HepG2 (cell line): ENCODE results near the gene PSMD2. TPM values are rescaled to one million over a fixed set of nuclear protein-coding genes. Genes with fewer than 3 reads are reported as not detected.

Experiments used
- ARNT2 ChIP-seq: sonication (generic); formaldehyde crosslinking; IDR thresholded peaks from 2 replicates; pipeline ENCODE4 v1.8.0; 2022; ENCODE audit warnings: mild to moderate bottlenecking, low read depth, missing genetic modification reagents, moderate library complexity
- ATF2 ChIP-seq: sonication (generic); formaldehyde crosslinking; IDR thresholded peaks from 2 replicates; pipeline ENCODE4 v1.4.0; 2020; ENCODE audit warnings: missing genetic modification reagents
- ATRX ChIP-seq: sonication (generic); formaldehyde crosslinking; IDR thresholded peaks from 2 replicates; pipeline ENCODE4 v1.4.0; 2020; ENCODE audit warnings: missing genetic modification reagents, borderline replicate concordance
- HES4 ChIP-seq: sonication (generic); formaldehyde crosslinking; IDR thresholded peaks from 2 replicates; pipeline ENCODE4 v1.9.0; 2021; ENCODE audit warnings: mild to moderate bottlenecking, missing genetic modification reagents, borderline replicate concordance
- KDM5A ChIP-seq: fragments of 200-600 bp; sonication (generic); IDR thresholded peaks from 2 replicates; pipeline ENCODE4 v1.7.0; 2018; ENCODE audit warnings: antibody characterized with exemption, mild to moderate bottlenecking, low read length, borderline replicate concordance
- PHF20 ChIP-seq: sonication (generic); formaldehyde crosslinking; IDR thresholded peaks from 2 replicates; pipeline ENCODE4 v1.5.0; 2020; ENCODE audit warnings: mild to moderate bottlenecking, missing genetic modification reagents
- RCOR2 ChIP-seq: IDR thresholded peaks from 2 replicates; pipeline ENCODE4 v1.6.1; 2016; ENCODE audit warnings: missing biosample characterization, missing genetic modification reagents
- RERE ChIP-seq: IDR thresholded peaks from 2 replicates; pipeline ENCODE4 v1.6.1; 2016; ENCODE audit warnings: low read depth, missing genetic modification reagents, missing compliant biosample characterization
- SP1 ChIP-seq, 2 experiments: fragments of 450-650 bp in 1 of 2; sonication (generic) in 1 of 2; formaldehyde crosslinking in 1 of 2; IDR thresholded peaks; 2 replicates each; pipeline versions ENCODE4 v1.4.0 to v1.6.1; 2016 to 2020; ENCODE audit warnings: missing genetic modification reagents in 1 of 2
- ZBTB26 ChIP-seq: IDR thresholded peaks from 2 replicates; pipeline ENCODE4 v1.6.1; 2016; ENCODE audit warnings: missing compliant biosample characterization, missing genetic modification reagents, borderline replicate concordance
- ZNF329 ChIP-seq: sonication (generic); formaldehyde crosslinking; IDR thresholded peaks from 2 replicates; pipeline ENCODE4 v1.9.0; 2021; ENCODE audit warnings: low read depth, mild to moderate bottlenecking, missing genetic modification reagents
- ZNF350 ChIP-seq: sonication (generic); formaldehyde crosslinking; IDR thresholded peaks from 2 replicates; pipeline ENCODE4 v1.4.0; 2020; ENCODE audit warnings: mild to moderate bottlenecking, low read depth, missing genetic modification reagents, borderline replicate concordance
- ZNF362 ChIP-seq: sonication (generic); formaldehyde crosslinking; IDR thresholded peaks from 2 replicates; pipeline ENCODE4 v1.4.0; 2020; ENCODE audit warnings: missing genetic modification reagents, mild to moderate bottlenecking, borderline replicate concordance
- ZNF430 ChIP-seq: sonication (generic); formaldehyde crosslinking; IDR thresholded peaks from 2 replicates; pipeline ENCODE4 v1.9.0; 2021; ENCODE audit warnings: mild to moderate bottlenecking, missing genetic modification reagents
- ZNF496 ChIP-seq: sonication (generic); formaldehyde crosslinking; IDR thresholded peaks from 2 replicates; pipeline ENCODE4 v1.8.1; 2023; ENCODE audit warnings: mild to moderate bottlenecking, moderate library complexity, missing genetic modification reagents; ENCODE audit not compliant: insufficient replicate concordance
- ZNF740 ChIP-seq: sonication (generic); formaldehyde crosslinking; IDR thresholded peaks from 2 replicates; pipeline ENCODE4 v1.4.0; 2020; ENCODE audit warnings: missing genetic modification reagents
- ZNF746 ChIP-seq: sonication (generic); formaldehyde crosslinking; IDR thresholded peaks from 2 replicates; pipeline ENCODE4 v1.8.0; 2022; ENCODE audit warnings: mild to moderate bottlenecking, missing genetic modification reagents
- ZNF75D ChIP-seq: sonication (generic); formaldehyde crosslinking; IDR thresholded peaks from 2 replicates; pipeline ENCODE4 v1.8.1; 2023; ENCODE audit warnings: missing genetic modification reagents, mild to moderate bottlenecking, borderline replicate concordance
- ZNF777 ChIP-seq: sonication (generic); formaldehyde crosslinking; IDR thresholded peaks from 2 replicates; pipeline ENCODE4 v1.4.0; 2020; ENCODE audit warnings: missing genetic modification reagents
- polyA plus RNA-seq, 8 experiments: library from polyadenylated mRNA; depleted of rRNA in 3 of 8; stranded (reverse) in 7 of 8; unstranded in 1 of 8; fragments of >200 nt; fragmentation: Illumina TruSeq in 4 of 8; extraction: Trizol in 4 of 8; gene quantifications; 2 replicates each; pipeline versions ENCODE4 v1.2.1 to v1.2.3, GENCODE V29; 2011 to 2016; ENCODE audit warnings: low read depth in 4 of 8, missing spikeins in 1 of 8, mixed read lengths in 1 of 8; ENCODE audit not compliant: insufficient read depth in 1 of 8
- total RNA-seq, 5 experiments: library from RNA; depleted of rRNA; stranded (reverse); fragments of >200 nt; fragmentation: Illumina TruSeq; extraction: Trizol; gene quantifications; 2 replicates each; pipeline ENCODE4 v1.2.3, GENCODE V29; 2016; ENCODE audit warnings: low read depth in 1 of 5

Gene PSMD2
- total and polyA plus RNA-seq, 2 of the 13 experiments (the other 11 are each of a cell fraction or from before 2014, with no cell fraction given) = 125 to 200 TPM

- TF ChIP-seq RERE (CRISPR knock-in tag) = no peak
- 0 out of 2 replicates have a peak, but pooled peaks have one; percentile 32 for TF ChIP-seq ZNF350 (CRISPR knock-in tag)
- no peak; the same call in 1 of the 2 replicates for TF ChIP-seq ZNF430 (CRISPR knock-in tag)
- peak; percentile 63; the same call in 1 of the 2 replicates for TF ChIP-seq KDM5A
- peak; percentile 53; the same call in 1 of the 2 replicates for TF ChIP-seq ZNF75D (CRISPR knock-in tag)
- TF ChIP-seq PHF20 (CRISPR knock-in tag) = peak; percentile 77
- no peak for TF ChIP-seq ZNF740 (CRISPR knock-in tag)
- TF ChIP-seq ZNF329 (CRISPR knock-in tag) = 0 out of 2 replicates have a peak, but pooled peaks have one; percentile 1
- no peak for TF ChIP-seq ZNF777 (CRISPR knock-in tag)
- no peak for TF ChIP-seq ARNT2 (CRISPR knock-in tag)
- TF ChIP-seq RCOR2 (CRISPR knock-in tag) = no peak
- TF ChIP-seq ATRX = no peak
- no peak for TF ChIP-seq SP1 (IDR thresholded peaks at IDR 0.05)
- TF ChIP-seq SP1 (CRISPR knock-in tag; IDR thresholded peaks at IDR 0.05) = peak; percentile 71
- 0 out of 2 replicates have a peak, but pooled peaks have one; percentile 35 for TF ChIP-seq ZBTB26 (CRISPR knock-in tag)
- no peak for TF ChIP-seq ATF2
- TF ChIP-seq ZNF746 (CRISPR knock-in tag) = 0 out of 2 replicates have a peak, but pooled peaks have one; percentile 29
- TF ChIP-seq ZNF362 = no peak
- no peak for TF ChIP-seq ZNF496 (CRISPR knock-in tag)
- TF ChIP-seq HES4 (CRISPR knock-in tag) = 0 out of 2 replicates have a peak, but pooled peaks have one; percentile 32
These were observed at the start of gene PSMD2 (continued) for GRCh38 chr3:184298759-184299487.
